GM19463 (cell line): ENCODE data around the gene SLC41A1.
"Not testable (repeated sequence)": the region's sequence is repeated elsewhere in the genome, so short reads cannot be mapped to it uniquely, and the experiment has no call there.

ENCODE experiments used
- ATAC-seq: cut with Tn5 transposase; IDR thresholded peaks from one replicate; pipeline ENCODE4 v1.9.1; 2021; ENCODE audit warnings: mild to moderate bottlenecking, moderate library complexity; ENCODE audit not compliant: unreplicated experiment

Gene SLC41A1

GRCh38 chr1:205812878-205813754, at the start of gene SLC41A1:
TSS of gene SLC41A1 (minus strand) at chr1:205813198. CDS start at chr1:205810441, 2,757 bp downstream.
- ATAC-seq = peak; percentile 87

- no peak for ATAC-seq
These were observed 48.5 kb upstream of the SLC41A1 start for GRCh38 chr1:205861540-205861939.

- ATAC-seq = no peak
These were observed 45.4 kb upstream of the SLC41A1 start for GRCh38 chr1:205858141-205858961.

- ATAC-seq = not testable (repeated sequence)
These were observed 44.5 kb upstream of the SLC41A1 start for GRCh38 chr1:205857501-205857900.

- no peak for ATAC-seq
These were observed 43.4 kb upstream of the SLC41A1 start for GRCh38 chr1:205856433-205856832.

- ATAC-seq = no peak
These were observed 40.0 kb upstream of the SLC41A1 start for GRCh38 chr1:205852969-205853368.

- ATAC-seq = no peak
These were observed 39.0 kb upstream of the SLC41A1 start for GRCh38 chr1:205851993-205852392.

- peak; percentile 96 for ATAC-seq
These were observed 36.8 kb upstream of the SLC41A1 start, which contains the start of gene PM20D1 for GRCh38 chr1:205849619-205850355. TSS of gene PM20D1 (minus strand) at chr1:205850132. CDS start at chr1:205850072, 60 bp downstream.

- ATAC-seq = no peak
These were observed 30.2 kb upstream of the SLC41A1 start for GRCh38 chr1:205843036-205843859.

- no peak for ATAC-seq
These were observed 29.2 kb upstream of the SLC41A1 start for GRCh38 chr1:205842229-205842628.

GRCh38 chr1:205840146-205840923, 27.3 kb upstream of the SLC41A1 start:
- ATAC-seq = no peak

GRCh38 chr1:205837382-205837970, 24.5 kb upstream of the SLC41A1 start:
- no peak for ATAC-seq

GRCh38 chr1:205834751-205835150, 21.8 kb upstream of the SLC41A1 start:
- no peak for ATAC-seq

GRCh38 chr1:205832326-205832751, 19.3 kb upstream of the SLC41A1 start:
- ATAC-seq = no peak

GRCh38 chr1:205827623-205828022, 14.6 kb upstream of the SLC41A1 start:
- no peak for ATAC-seq

- ATAC-seq = no peak
These were observed 14.0 kb upstream of the SLC41A1 start for GRCh38 chr1:205826995-205827394.

GRCh38 chr1:205826016-205826806, 13.2 kb upstream of the SLC41A1 start:
- ATAC-seq = no peak

- ATAC-seq = no peak
These were observed 11.2 kb upstream of the SLC41A1 start for GRCh38 chr1:205824180-205824579.
